Activated naive CD8-positive, alpha-beta T cell treated with anti-CD3 and anti-CD28 coated beads, Interleukin-2, amount 50 U/mL, for 24 hours (primary cell): ENCODE measurements around the gene INCA1.

Experiments
- ATAC-seq: fragments of 150-1000 bp; cut with Tn5 transposase; one replicate; pipeline ENCODE4 v1.10.0; 2021
- DNase-seq: peaks from one replicate; pipeline ENCODE4 v3.0.0; 2021
- H3K27ac Mint-ChIP-seq: one replicate; pipeline ENCODE4 v1.8.0; 2021; ENCODE audit warnings: mild to moderate bottlenecking, mixed read lengths
- H3K27me3 Mint-ChIP-seq: one replicate; pipeline ENCODE4 v1.8.0; 2021; ENCODE audit warnings: mixed read lengths
- H3K36me3 Mint-ChIP-seq: one replicate; pipeline ENCODE4 v1.8.0; 2021; ENCODE audit warnings: low read depth, mixed read lengths
- H3K4me1 Mint-ChIP-seq: one replicate; pipeline ENCODE4 v1.8.0; 2021; ENCODE audit warnings: mixed read lengths
- H3K4me3 Mint-ChIP-seq: one replicate; pipeline ENCODE4 v1.8.0; 2021; ENCODE audit warnings: mild to moderate bottlenecking, moderate library complexity, mixed read lengths
- H3K9me3 Mint-ChIP-seq: one replicate; pipeline ENCODE4 v1.8.0; 2021; ENCODE audit warnings: mixed read lengths

The INCA1 gene

DNA sequence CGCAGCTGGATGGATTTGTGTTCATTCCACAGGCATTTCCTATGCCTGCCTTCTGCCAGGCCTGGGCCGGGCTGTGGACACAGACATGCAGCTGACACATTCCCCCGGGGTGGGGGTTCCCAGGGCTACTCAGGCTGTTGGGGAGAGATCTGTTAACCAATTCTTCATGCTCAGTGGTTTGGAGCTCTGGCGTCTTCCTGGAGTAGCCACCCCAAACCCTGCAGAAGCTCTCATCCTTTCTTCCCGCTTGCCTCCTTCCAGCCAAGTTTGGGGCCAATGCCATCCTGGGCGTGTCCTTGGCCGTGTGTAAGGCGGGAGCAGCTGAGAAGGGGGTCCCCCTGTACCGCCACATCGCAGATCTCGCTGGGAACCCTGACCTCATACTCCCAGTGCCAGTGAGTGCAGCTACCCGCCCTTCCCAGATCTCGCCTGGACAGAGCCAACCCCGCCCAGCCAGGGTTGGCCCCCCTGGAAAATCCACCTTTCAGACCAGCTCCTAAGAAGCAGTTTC is 43.8 kb downstream of the INCA1 start:
- DNase-seq = no peak
- peaks cover 20% of the 10 kb centered on the region for H3K4me1 Mint-ChIP-seq
- peaks cover 1% of the 10 kb centered on the region for H3K27me3 Mint-ChIP-seq
- ATAC-seq = no peak
- H3K27ac Mint-ChIP-seq = no peak overlapping the region
- H3K9me3 Mint-ChIP-seq = no peaks in the 10 kb centered on the region
- peaks cover 3% of the 10 kb centered on the region for H3K36me3 Mint-ChIP-seq
- no peak overlapping the region for H3K4me3 Mint-ChIP-seq

DNA sequence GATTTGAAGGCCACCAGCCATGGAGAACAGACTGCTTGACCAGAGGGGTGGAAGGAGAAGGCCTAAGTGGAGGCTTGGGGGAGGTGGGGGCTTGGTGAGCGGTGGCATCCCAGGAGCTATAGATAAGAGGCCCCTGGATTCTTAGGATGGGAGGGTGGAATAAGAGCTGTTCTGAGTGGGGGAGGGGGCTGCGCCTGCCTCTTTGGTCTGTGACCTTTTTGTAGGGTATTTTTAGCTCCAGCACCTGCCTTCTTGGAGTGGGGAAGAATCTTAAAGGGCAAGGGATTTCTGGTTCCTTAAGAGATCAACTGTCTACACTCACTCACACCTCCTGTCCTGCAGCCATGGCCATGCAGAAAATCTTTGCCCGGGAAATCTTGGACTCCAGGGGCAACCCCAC is 45.8 kb downstream of the INCA1 start:
- Mint-ChIP-seq H3K36me3 (peaks cover 13% of the 10 kb centered on the region), H3K27me3 (peaks cover 1% of the 10 kb centered on the region), H3K4me1 (peaks cover 24% of the 10 kb centered on the region), H3K9me3 (no peaks in the 10 kb centered on the region), H3K27ac (peak overlapping the region; percentile 92), H3K4me3 (peak overlapping the region; percentile 99)
- DNase-seq (no peak), ATAC-seq (no peak)

DNA sequence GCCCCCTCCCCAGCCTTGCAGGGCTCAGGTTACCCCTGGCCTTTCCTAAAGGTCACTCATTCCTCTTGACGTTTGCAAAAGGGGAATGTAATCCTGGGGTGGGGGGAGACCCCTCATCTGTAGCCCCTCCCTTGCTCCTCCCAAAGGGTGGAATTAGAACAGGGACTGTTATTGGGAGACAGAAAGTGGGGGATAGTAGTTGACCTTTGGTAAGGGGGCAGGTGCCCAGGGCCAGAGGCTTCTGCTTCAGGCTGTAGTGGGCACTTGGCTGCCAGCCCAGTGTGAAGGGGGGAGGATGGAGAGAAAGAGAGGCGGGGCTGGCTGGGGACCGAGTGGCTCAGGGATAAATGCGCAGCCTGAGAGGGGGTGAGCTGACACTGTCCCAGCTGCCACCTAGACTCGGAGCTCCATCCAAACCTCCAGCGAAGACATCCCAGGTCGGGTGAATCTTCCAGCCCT is 46.5 kb downstream of the INCA1 start, which contains the start of gene ENO3:
Gene ENO3 (plus strand): TSS at position 374 of the 459 bp plus-strand sequence. CDS start 711 bp downstream, outside the sequence.
- peak; percentile 28 for DNase-seq
- Mint-ChIP-seq H3K27me3 (peaks cover 1% of the 10 kb centered on the region), H3K9me3 (no peaks in the 10 kb centered on the region), H3K36me3 (peaks cover 20% of the 10 kb centered on the region), H3K4me3 (peak within 1 kb of the TSS; percentile 99), H3K4me1 (peaks cover 29% of the 10 kb centered on the region), H3K27ac (peak within 1 kb of the TSS; percentile 92)
- ATAC-seq = no peak

DNA sequence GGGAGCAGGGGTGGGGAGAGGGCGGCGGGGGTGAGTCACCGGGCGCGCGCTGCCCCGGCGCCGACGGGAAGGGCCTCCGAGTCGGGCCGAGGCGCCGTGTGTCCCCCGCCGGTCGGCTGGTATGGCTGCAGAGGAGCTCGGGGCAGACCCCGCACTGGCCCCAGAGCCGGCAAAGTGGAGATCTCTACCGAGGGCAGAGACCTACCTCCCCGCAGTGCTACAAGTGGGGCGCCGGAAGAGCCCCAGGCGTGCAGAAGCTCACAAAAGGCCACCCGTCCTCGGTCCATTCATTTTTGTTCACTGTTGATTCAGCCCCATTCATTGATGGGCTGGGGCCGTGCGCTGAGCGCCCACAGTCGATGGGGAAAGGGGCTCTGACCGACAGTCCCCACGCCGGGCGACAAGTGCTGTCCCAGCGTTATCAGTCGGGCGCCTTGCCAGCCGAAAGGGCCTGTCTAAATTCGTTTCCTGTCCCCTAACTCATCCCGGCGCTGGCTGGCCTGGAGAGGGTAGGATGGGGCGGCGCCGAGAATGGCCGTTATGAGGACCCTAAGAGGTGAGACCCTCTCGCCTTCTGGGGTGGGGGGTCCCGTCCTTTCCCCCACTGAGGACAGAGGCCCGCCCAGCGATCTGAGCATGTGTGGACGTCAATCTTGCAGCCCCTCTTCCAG is 47.1 kb downstream of the INCA1 start:
- Mint-ChIP-seq H3K4me1 (peaks cover 35% of the 10 kb centered on the region), H3K36me3 (peaks cover 26% of the 10 kb centered on the region)
- DNase-seq = peak; percentile 48

DNA sequence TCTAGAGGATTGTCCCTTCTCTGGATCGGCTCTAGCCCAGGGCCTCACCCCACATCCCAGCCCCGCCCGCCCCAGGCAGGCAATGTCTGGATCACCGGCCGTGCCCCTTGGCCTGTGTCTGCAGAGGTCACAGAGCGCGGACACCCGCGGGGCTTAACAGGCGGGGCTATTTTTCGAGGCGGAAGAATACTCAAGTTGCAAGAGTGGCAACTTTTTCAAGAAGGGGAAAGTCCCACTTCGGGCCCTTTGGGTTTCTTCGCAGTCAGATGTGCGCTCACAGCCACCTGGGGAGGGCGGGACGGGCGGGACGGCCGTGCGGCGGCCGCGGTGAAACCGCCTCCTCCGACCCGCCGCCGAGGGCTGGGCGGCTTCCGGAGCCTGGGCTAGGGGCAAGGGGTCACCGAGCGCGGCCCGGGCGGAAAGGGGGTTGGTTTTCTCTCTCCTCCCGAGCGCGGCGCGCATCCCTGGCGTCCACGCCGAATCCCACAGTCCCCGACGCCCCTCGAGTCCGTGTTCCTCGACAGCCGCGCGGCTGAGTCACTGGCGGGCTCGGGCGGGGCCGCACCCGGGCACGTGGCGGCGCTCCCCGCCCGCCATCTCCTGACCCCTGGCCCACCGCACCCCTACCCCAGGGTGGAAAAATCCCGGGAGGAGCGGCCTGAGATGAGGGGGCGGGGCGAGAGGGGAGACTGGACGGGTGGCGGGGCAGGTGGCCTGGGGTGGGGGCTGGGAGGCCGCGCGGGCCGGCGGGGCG is 47.8 kb downstream of the INCA1 start:
- peak overlapping the region; percentile 92 for H3K27ac Mint-ChIP-seq
- H3K4me3 Mint-ChIP-seq = peak overlapping the region; percentile 99
- H3K9me3 Mint-ChIP-seq = no peaks in the 10 kb centered on the region
- peak; percentile 79 for DNase-seq
- peak; percentile 16 for ATAC-seq
- peaks cover 42% of the 10 kb centered on the region for H3K4me1 Mint-ChIP-seq
- H3K36me3 Mint-ChIP-seq = peaks cover 32% of the 10 kb centered on the region
- H3K27me3 Mint-ChIP-seq = peaks cover 1% of the 10 kb centered on the region

More for the DNA sequence above, 47.1 kb downstream of the INCA1 start:
- peak overlapping the region; percentile 99 for H3K4me3 Mint-ChIP-seq
- peaks cover 1% of the 10 kb centered on the region for H3K27me3 Mint-ChIP-seq
- no peaks in the 10 kb centered on the region for H3K9me3 Mint-ChIP-seq
- ATAC-seq = peak; percentile 11
- peak overlapping the region; percentile 92 for H3K27ac Mint-ChIP-seq

DNA sequence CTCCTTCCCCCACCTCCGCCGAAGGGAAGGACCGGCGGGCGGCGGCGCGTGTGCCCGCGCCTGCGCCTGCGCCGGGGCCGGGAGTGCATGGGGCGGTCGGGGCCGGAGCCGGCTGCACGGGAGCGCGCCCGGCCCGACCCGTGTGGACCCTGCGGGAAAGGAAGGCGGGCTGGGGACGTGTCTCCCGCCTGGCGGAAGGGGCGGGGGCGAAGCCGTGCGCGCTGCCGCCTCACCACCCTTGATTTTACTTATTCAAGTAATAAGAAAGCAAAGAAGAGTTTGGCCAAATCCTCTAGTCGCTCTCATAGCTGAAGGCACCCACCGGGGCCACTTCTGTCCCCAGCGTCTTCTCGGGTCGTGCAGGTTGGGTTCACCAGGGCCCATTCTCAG is 48.4 kb downstream of the INCA1 start:
- DNase-seq (peak; percentile 81), ATAC-seq (peak; percentile 34)
- Mint-ChIP-seq H3K36me3 (peaks cover 36% of the 10 kb centered on the region), H3K4me1 (peaks cover 48% of the 10 kb centered on the region), H3K4me3 (peak overlapping the region; percentile 99), H3K27ac (peak overlapping the region; percentile 100), H3K9me3 (no peaks in the 10 kb centered on the region), H3K27me3 (peaks cover 1% of the 10 kb centered on the region)

DNA sequence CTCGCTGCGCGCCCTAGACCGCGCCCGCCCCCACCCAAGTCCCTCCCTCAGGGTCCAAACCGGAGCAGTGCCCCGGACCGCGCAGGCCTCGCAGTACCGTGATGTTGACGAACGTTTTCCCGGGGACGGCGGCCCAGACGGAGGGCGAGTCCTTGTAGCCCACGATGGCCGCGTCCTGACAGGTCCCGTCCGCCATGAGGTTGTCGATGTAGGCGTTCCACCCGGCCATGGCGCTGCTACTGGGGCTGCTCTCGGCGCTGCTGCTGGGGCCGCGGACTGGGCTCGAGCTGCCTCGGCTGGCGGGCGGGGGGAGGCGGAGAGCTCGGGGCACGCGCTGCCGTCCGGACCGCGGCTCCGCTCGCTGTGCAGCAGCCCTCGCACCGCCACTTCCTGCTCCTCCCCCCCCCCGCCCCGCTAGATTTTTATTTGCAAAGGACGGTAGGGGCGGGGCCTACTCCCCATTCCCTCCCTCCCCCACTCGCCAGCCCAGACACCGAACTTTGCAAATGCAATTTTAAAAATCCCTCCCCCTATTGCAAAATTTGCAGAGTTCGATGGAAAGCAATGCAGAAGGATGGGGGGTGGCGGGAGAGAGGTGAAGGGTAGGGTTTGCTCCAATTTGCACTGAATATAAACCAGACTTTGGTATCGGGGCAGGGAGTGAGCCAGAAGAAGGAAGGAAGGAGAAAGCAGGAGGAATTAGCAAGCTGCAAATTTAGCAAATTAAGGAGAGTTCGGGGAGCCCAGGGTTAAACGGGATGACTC is 49.0 kb downstream of the INCA1 start, which contains the start of gene PFN1:
Gene PFN1 (minus strand): TSS at position 365 of the 765 bp plus-strand sequence. CDS start 136 bp downstream, at position 229.
- Mint-ChIP-seq H3K4me3 (peak within 1 kb of the TSS; percentile 99), H3K36me3 (peaks cover 36% of the 10 kb centered on the region), H3K9me3 (no peaks in the 10 kb centered on the region), H3K4me1 (peaks cover 54% of the 10 kb centered on the region), H3K27ac (peak within 1 kb of the TSS; percentile 100), H3K27me3 (peaks cover 1% of the 10 kb centered on the region)
- ATAC-seq (peak; percentile 12), DNase-seq (peak; percentile 90)

DNA sequence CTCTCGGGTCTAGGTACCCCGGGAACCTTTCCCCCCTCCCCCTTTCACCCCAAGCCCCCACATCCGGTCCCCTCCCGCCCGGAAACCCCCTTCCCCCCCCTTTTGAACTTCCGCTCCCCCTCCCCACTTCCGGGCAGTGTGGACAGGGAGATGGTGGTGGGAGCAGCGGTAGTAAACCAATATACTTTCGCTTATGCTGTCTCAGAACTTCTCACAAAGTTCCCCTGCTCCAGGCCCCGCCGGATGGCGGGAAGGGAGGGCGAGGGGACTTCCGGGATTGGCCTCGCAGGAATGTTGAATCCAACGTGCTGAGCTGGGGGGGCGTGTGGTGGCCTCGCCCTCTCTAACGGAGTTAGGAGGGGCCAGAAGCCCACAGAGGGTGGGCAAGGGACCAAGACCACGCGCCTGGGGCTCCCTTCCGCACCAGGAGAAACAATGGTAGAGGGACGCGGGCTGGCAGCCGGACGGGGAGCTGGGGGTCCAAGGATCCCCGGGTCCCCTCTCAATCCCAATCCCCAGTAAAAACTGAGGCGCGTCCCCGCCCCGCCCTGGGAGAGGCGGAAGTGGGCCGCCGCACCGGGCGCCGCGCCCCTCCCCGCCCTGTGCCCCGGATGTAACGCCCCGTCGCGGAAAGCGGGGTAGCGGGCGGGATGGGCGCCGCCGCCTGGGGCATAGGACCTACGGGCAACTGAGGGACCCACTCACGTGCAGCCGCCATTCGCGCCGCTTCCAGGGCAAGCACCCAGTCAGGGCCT is 49.7 kb downstream of the INCA1 start:
- Mint-ChIP-seq H3K36me3 (peaks cover 43% of the 10 kb centered on the region), H3K4me1 (peaks cover 61% of the 10 kb centered on the region), H3K27ac (peak overlapping the region; percentile 100), H3K27me3 (peaks cover 1% of the 10 kb centered on the region), H3K9me3 (no peaks in the 10 kb centered on the region), H3K4me3 (peak overlapping the region; percentile 99)
- DNase-seq (peak; percentile 77), ATAC-seq (peak; percentile 3)

DNA sequence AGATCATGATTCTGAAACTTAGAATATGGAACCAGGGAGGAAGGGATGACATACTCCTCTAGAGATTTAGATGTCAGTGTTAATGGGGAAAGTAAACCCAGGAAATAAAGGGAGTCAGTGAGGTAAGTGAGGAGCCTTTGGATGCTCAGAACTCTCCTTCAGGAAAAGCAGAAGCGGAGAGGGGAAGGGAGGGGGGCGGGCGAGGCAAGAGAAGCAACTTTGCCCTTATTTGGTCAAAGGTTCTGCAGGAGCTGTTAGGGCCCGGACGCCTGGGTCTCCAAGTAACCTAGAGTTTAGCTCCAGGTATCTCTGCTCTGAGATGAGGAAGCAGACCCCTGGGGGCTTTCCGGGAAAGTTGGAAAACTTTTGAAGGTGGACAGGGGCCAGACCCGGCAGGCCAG is 50.3 kb downstream of the INCA1 start:
- Mint-ChIP-seq H3K27me3 (peaks cover 1% of the 10 kb centered on the region), H3K36me3 (peaks cover 48% of the 10 kb centered on the region), H3K9me3 (no peaks in the 10 kb centered on the region), H3K27ac (peak overlapping the region; percentile 100), H3K4me3 (peak overlapping the region; percentile 99), H3K4me1 (peaks cover 67% of the 10 kb centered on the region)
- ATAC-seq = no peak
- DNase-seq = no peak

DNA sequence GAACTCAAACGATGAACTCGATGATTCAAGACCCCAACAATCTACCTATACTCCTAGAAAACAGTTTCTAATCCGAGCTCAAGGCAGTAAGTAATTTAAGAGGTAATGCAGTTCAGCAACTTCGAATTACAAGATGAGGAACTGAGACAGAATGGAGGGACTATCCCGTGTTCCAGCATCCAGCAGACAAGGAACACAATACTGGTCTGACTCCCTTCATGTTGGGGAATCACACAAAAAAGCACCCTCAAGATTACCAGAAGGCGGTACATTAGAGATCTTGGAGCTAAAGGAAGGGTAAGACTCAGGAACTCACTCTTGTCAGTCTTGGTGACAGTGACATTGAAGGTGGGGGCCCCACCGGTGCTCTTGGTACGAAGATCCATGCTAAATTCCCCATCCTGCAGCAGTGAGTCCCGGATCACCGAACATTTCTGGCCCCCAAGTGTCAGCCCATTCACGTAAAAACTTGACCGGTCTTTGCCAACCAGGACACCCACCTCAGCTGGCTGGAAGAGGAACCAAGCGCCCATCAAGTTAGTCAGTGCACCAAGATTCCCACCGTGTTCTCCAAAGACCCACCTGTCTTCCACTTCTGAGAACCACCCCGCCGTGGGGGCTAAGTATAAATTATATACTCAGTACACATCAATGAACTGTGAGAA is 50.9 kb downstream of the INCA1 start:
- H3K4me3 Mint-ChIP-seq = peak overlapping the region; percentile 99
- DNase-seq (no peak), ATAC-seq (no peak)
- peak overlapping the region; percentile 100 for H3K27ac Mint-ChIP-seq
- no peaks in the 10 kb centered on the region for H3K9me3 Mint-ChIP-seq
- peaks cover 1% of the 10 kb centered on the region for H3K27me3 Mint-ChIP-seq
- H3K4me1 Mint-ChIP-seq = peaks cover 70% of the 10 kb centered on the region
- H3K36me3 Mint-ChIP-seq = peaks cover 54% of the 10 kb centered on the region

DNA sequence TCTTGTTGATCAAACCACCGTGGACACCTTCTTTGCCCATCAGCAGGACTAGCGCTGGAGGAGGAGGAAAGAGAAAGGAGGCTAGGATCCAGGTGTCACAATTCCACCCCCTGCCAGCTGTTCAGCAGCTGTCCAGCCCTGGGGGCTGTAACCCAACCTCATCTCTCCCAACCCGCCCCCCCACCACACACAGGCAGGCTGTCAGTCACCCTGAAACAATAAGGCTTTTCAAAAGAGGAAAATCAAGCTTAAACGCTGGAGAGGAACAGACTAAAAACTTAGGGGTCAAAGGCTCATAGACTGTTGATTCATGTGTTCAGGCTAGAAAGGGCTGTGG is 51.4 kb downstream of the INCA1 start:
- peaks cover 1% of the 10 kb centered on the region for H3K27me3 Mint-ChIP-seq
- peaks cover 59% of the 10 kb centered on the region for H3K36me3 Mint-ChIP-seq
- H3K9me3 Mint-ChIP-seq = no peaks in the 10 kb centered on the region
- ATAC-seq (no peak), DNase-seq (no peak)
- peak overlapping the region; percentile 99 for H3K4me3 Mint-ChIP-seq
- peak overlapping the region; percentile 100 for H3K27ac Mint-ChIP-seq
- peaks cover 70% of the 10 kb centered on the region for H3K4me1 Mint-ChIP-seq

DNA sequence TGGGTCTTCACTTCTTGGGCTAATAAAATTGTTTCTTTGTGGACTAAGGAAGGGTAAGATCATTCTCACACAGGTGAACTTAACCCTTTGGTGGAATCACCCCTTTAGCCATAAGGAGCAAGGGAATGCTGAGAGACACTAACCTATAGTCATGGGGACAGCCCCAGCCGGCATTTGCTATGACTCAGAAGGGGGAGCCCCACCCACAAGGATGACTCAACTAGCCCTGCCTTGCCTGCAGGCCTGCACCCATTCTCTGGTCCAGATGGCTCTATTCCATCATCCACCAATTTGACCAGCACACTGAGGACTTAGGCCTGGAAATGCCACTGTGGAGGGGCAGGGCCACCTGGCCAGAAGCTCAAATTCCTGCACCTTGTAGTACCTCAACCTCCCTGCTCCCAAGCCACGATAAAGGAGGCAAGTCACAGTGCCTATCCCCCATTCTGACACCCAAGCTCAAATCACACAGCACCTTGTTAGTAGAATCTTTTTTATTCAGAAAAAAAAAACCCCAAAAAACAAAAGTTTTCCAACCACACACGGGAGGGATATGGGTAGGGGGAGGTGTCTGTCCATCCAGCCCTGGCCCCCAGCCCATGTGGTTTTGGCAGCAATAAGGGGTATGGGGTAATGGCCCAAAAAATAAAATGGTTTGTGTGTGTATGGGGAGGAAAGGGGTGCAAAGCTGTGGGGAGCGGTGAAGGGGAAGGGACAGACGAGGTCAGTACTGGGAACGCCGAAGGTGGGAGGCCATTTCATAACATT is 52.0 kb downstream of the INCA1 start:
- H3K4me3 Mint-ChIP-seq = peak overlapping the region; percentile 99
- peak; percentile 59 for ATAC-seq
- peak; percentile 88 for DNase-seq
- peaks cover 1% of the 10 kb centered on the region for H3K27me3 Mint-ChIP-seq
- peaks cover 64% of the 10 kb centered on the region for H3K4me1 Mint-ChIP-seq
- H3K27ac Mint-ChIP-seq = peak overlapping the region; percentile 100
- H3K36me3 Mint-ChIP-seq = peaks cover 59% of the 10 kb centered on the region
- H3K9me3 Mint-ChIP-seq = no peaks in the 10 kb centered on the region
